Measurements from ENCODE around the gene CNDP2.

Gene CNDP2

DNA sequence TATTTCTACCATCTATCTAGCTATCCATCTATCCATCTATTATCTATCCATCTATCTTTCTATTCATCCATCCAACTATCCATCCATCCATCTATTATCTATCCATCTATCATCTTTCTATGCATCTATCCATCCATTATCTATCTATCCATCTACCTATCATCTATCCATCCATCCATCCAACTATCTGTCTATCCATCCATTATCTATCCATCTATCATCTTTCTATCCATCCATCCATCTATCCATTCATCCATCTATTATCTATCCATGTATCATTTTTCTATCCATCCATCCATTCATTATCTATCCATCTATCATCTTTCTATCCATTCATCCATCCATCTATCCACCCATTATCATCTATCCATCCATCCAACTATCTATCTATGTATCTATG is 76.9 kb downstream of the CNDP2 start:
- no peak for DNase-seq (ENCODE audit: low spot score)

Data from activated CD4-positive, alpha-beta T cell treated with anti-CD3 and anti-CD28 coated beads, Interleukin-2, Interleukin-4, amounts not matched to agents 100 ng/mL and 50 ng/mL, durations not matched to agents 16 hours and 8 hours (primary cell).